Measurements from ENCODE around the gene SHC4.

Gene SHC4

DNA sequence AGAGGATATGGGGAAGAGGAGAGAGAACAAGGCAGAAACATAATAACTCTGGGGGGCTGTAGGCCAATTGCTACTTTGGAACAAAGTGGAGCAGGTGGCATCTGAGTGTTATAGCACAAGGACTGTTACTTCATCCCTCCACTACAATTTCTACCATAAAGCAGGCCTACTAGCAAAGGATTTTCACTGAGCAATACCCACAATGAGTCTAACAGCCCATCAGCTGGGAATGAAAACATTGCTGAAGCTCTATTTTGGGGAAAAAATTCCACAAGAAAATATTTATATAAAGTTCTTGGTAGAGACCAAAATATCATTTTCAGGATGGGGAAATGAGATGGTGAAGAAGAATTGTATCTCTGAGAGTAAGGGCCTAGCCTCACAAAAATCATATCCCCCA is 3.6 kb upstream of the SHC4 start:
- DNase-seq: no peak

DNA sequence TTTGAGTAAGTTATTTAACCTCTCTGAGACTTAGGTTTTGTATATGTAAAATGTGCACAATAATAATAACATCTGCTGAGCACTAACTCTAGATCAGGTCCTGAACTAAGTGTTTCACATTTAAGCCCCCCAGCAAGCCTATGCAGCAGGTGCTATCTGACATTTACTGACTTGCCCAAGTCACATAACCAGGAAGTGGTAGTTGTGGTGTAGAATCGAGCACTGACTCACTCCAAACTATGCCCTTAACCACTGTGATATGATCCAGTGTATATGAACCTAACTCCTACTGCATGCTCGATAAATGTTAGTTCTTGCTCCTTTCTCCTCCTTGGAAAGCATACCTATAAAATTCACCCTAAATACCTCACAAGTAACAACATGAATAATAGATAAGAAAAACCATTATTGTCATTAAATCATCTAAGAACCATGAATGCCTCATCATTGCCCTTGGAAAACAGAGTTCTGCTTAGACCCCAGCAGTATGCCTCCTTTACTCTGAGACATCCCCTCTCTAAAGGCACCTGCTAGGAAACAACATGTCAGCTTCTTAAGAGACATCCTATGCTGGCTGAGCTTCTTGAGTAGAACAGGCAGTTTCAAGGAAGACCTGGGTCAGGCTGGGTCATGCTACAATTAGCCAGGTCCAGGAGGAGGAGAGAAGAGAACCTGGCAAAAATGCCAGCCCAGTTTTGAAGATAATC is 3.0 kb upstream of the SHC4 start:
- no peak for DNase-seq

DNA sequence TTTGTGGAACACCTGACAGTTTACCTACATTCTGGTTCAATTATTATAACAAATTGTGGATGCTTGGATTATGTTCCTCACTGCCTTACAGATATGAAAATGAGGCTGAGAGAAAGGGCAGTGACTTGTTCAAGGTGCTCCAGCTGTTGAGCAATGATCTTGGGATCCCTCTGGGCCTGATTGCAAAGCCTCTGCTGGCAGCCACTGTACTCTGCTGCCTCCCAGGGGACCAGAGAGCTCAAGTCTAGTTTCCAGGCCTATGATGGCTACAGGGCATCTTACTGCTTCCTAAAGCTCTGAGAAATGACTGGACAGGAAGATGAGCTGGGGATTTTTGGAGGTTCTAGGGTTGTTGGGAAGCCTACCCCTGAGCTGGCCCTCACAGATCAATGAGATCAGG is 2.3 kb upstream of the SHC4 start:
- DNase-seq: no peak

DNA sequence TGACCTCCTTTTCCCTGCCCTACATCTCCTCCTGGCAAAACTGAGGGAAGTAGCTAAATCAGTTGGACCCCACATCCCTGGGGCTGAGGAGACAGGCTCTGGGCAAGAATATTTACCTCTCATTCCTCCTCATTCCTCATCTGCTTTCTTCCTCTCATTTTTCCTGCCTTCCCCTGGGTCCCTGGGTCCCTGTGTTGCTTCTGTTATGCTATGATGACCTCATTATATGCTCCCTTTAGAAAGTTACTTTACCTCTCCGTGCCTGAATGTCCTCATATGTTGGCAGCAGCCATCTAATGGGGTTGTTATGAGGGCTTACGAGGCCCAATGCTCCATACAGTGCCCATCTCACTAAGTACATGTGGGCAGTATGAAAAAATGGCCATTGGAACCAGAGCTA is 1.2 kb upstream of the SHC4 start:
- DNase-seq: no peak

DNA sequence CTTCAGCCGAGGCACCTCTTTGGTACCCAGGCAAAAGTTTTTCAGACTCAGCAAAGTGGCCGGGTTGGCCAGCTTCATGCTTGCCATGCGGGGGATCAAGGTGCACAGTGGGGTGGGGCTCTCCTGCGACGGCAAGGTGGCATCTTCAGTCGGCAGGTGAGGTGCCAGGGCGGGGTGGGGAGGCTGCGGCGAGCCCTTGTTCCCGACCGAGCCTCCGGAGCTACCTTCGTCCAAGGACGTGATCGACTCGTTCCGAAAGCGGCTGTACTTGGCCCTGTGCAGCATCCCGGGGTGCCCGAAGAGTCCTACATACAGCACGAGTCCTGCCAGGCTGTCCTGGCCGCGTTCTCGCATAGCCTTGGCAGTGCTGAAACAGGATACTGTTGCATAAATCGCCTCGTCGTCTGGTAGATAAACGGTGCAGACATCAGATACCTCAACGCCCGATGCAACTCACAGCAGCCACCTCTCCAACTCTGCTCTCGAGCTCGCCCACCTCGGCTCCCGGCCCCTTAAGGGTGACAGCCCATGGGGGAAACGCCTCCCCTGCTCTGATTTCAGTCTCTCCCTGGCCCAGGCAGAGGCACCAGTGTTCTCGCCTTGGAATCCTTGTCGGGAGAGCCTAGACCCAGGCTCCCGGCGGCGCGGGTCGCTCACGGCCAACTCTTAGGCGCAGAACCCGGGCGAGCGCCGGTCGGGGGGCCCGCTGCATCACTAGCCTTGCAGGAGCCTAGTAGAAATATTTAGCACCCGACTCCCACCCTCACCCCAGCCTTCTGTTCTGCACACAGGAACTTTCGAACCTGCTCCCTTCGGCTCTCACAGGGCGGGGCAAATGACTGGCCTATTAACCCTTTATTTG is 826 bp downstream of the SHC4 start:
- DNase-seq: no peak

DNA sequence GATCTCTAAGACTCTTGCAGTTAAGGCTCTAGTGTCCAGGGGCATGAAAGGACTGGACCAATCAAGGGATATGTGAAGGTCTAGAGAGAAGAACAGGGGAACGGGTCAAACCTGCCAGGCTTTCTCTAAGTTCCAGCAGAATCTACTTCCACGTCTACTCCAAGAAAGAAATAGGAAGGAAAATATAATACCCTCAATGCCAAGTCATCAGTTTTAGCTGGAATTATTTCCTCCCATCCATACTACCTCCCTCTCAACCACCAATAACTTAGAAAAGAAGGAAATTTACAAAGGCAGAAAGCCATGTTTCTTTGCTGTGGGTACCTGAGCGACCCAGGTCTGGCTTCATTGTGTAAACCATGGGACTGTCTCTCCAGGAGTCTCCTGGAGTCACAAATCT is 7.8 kb downstream of the SHC4 start:
- no peak for DNase-seq

DNA sequence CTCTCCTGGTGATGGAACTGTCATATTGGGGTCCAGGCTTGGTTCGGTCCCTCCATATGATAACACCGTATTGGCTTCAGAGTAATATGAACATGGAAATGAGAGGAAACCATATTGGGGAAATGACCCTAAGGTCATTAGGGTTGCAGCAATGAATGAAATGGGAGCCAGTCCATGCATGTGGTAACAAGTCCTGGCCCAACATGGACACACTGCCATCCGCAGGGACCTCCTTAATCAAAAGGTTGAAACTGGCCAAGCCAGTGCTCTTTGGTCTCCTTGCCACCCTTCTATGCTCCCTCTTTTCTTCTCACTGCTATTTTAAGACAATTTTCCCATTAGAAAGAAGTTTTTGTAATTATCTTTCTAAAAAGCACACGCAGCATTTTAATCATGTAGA is 8.3 kb downstream of the SHC4 start:
- no peak for DNase-seq

DNA sequence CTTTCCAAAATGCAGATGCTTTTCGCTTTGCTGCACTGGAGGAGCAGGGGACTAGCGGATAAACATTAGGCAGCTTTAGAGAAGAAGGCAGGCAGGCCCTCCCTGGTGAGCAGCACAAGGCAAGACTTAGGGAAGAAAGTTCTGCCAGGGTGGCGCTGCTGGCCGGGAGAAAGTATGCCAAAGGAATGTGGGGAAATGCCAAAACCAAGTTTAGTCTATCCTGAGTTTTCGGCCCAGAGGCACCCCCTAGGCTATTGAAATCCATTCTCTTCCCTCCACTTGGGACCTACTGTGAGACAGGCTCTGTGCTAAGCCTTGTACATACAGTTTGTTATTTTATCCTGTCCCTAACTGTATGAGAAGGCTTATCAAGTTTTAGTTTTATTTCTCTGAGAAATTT is 9.2 kb downstream of the SHC4 start:
- no peak for DNase-seq

DNA sequence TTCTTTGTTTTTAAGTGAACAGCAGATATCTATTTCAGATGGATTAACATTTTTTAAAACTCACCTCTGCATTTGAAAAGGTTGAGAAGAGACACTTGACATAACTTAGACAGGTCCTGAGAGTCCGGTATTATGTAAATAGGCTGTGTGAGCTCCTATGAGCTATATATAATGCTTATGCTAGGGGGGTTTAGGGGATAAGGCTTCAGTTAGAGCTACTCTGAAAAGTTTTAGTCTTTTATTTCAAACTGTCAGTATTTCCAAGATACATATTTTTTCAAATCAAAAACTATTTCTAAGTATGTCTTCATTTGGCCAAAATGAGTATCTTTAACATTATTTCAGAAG is 16.9 kb downstream of the SHC4 start:
- no peak for DNase-seq

DNA sequence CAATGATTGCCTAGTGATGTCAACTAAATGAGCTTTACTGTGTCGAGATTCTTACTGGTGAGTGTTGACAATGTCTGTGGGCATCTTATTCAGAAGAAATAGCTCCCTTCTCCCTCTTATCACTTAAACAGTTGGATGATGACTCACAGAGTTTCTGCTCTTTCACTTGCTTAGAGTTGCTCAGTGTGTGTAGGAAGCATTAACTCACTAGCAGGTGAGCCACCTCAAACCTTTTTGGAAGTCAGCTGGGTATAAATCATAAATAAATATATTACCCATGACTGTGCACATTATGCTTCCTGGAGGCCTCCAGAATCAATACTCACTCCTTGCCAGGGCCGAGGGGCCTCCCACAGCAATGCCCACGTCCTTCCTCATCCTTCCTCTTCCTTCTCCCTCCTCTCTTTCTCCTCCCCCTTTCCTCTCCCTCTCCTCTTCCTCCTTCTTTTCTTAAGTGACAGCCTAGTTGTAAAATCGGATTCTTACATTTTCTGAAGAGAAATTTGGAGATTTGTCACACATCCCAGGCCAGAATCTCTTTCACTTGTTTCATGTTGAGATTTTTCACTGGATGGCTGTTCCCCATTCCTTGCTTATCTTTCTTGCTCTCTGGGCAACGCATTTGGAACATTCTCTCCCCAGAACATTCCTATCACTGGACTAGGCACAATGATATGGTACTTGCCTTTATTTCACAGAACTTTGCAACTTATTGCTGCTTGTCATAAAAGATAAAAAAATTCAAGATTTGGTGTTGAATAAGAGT is 17.5 kb downstream of the SHC4 start:
- no peak for DNase-seq

DNA sequence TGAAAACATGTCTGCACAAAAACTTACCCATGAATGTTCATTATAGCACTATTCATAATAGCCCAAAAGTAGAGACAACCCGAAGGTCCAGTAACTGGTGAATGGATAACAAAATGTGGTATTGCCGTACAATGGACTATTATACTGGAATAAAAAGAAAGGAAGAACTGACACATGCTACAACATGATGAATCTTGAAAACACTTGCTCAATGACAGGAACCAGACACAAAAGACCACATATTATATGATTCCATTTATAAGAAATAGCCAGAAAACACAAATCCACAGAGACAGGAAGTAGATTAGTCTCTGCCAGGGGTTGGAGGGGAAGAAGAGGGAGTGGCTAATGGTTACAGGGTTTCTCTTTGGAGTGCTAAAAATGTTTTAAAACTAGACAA is 18.3 kb downstream of the SHC4 start:
- no peak for DNase-seq

DNA sequence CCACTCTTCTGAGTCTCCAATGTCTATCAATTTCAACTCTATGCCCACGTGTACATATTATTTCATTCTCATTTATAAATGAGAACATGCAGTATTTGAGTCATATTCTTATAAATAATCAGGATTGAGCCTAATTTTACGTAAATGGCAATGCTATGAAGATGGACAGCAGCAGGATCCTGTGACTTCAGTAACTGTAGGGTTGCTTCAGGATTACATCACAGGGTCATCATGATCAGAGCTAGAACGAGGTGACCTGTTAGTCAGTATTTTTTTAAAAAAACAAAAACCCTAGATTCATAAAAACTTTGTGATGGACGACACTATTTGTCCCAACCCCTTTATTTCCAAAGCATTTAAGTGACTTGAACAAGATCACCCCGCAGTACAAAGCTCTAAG is 21.8 kb downstream of the SHC4 start:
- no peak for DNase-seq

DNA sequence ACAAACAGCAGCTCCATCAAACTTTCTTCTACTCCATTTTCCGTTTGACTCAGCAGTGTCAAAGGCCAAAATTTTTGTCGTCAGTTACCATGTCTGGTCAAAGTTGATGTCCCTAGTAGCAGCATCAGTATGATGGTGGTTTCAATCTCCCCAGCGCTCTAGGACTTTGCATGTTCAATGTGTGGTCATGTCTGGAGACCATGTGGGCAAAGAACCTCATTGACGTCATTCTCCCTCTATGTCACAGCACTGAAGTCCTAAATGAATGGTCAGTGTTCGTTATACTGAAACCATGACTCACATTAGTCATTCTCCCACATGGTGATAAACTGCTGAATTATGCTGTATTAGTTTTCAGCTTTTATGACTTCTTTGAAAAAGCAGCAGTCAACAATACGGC is 23.2 kb downstream of the SHC4 start:
- DNase-seq: no peak

DNA sequence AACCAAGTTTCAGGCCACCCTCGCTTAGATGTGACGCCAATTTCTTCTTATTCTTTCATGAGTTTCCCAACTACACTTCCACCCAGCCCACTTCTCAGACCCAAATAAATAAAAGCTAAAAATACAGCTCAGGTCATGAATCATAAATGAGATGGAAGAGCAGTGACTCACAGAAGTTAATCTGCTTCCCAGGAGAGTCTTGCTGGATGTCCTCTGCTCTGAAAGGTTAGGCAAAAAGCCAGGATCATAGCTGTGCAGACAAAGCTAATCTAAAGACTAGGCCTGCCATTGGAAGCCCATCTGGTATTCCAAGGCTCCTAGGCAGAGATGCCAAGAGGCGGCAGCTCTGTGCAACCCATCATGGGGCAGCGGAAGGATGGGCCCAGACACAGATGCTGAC is 24.1 kb downstream of the SHC4 start:
- peak; percentile 95 for DNase-seq

DNA sequence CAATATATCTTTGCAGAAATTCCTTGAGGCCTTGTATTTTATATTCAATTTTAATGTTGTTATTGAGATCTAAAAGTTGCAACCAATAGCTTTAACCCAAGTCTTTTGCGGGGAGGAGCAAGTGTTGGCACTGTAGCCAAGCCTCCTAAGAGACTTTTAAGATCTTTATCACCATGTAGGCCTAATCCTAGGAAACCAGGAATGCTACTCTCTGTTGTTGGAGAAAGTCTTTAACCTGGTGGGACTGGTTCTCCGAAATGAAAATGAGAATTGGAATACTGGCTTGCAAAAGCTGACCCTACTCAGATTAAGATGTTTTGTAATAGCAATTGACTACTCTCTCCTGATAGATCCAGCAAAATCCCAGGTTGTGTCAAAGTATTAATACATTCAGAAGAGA is 25.8 kb downstream of the SHC4 start:
- no peak for DNase-seq

DNA sequence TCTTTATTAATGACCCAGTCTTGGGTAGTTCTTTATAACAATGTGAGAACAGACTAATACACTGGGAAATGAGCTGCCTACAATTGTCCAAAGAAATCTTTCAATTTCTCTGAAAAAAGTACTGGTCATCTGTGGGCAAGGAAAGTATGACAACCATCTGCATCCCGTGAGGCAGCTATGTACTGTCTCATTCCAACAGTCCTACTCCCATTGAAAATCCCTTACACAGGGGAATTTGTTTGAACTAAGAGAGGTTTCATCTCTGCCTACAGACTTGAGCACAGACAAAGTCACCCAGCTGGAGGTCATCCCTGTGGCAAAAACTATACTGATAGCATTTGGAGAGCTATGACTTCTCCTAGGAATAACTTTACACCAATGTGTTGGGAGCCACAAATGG is 27.1 kb downstream of the SHC4 start:
- DNase-seq: no peak

DNA sequence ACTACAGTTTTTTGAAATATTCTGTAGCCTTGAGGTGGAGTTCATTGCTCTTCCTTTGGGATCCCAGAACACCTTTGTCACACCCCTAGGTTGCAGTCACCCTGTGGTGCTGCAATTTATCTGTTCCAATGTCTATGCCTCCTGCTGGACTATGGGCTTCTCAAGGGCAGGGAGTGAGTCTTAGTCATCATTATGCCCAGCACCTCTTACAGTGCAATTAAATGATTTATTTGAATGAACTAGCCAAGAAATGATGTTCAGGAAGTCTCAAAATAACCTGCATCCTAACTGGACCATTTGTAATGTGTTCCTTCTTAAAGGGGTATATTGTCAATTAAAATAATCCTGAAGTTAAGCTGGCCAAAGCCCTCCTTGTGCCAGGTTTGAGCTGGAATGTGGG is 28.5 kb downstream of the SHC4 start:
- no peak for DNase-seq

DNA sequence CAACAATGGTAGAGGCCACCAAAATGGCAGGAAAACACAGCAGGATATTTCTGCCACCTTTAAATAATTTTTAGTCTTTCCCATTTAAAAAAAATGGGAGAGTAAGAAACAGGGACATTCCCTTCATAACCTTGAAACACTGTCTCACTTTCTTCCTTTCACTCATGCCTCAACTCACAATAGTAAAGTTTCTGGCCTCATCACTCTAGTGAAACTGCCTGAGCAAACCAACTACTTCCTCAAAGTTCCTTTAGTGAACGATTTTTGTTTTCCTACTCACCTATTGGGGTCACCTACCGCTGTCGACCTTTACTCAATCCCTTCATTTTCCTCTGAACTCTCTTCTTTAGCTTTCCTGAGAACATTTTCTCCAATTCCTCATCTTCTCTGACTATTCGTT is 33.0 kb downstream of the SHC4 start:
- no peak for DNase-seq

DNA sequence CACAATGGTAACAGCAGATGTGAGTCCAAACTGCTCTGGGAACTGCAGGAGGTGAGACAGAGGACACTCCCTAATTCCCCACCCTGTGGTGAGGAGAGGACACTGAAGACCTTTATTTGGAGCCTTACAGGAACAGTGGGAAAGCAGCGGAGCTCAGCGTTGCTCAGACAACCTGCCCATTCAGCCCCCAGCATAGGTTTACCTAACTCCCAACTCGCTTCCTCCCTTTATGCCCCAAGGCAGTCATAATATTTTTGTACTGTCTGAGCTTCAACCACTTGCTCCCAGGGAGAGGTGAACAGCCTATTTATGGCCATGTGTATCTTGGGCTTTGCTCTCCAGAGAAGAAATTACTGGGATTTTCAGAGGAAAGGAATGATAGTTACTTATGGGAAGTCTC is 34.1 kb downstream of the SHC4 start:
- no peak for DNase-seq

DNA sequence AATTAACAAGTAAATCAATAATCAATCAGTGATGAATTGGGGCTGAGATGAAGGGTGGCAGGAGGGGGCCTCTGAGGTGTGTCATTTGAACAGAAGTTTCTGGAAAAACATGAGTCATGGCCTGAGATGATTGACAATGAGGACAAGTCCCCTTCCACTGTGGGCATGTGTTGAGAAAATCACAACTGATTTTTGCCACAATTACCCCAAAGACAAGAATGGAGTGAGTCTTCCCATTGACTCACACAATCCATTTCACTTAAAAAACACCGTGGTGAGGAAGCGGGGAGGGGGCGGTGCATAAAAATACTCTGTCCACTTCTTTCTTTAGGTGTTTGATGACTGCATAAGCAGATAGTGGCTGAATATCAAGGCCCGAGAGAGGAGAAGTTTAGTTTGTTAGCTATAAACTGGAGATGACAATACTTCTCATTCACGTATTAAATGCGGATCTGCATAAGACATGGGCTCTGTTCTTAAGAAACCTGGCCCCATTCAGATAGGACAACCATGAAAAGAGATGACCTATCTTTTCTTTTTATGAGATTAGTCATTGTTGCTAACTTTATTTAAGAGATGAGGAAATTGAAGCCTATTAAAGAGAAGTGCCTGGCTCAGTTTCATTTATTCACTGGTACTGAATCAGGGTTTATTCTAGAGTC is 34.7 kb downstream of the SHC4 start:
- DNase-seq: no peak

DNA sequence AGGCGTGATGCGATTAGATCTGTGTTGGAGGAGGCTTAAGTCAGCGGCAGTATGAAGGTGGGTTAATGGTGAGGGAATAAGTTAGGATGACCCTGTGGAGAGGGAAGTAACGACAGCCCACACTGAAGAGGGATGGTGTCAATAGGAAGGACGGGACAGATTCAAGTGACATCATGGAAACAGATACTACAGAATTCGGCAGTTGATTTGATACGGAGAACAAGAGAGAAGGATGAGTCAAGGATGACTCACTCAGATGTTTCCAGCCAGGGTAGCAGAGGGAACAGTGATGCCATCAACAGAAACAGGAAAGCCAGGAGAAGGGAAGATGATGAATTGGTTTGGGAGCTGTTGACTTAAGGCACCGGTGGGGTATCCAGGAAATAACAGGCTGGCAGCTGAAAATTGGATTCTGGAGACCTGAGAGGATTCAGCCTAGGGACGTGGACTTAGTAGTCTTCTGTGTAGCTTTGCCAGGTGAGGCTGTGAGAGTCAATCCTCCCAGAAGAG is 38.0 kb downstream of the SHC4 start:
- DNase-seq: peak; percentile 56

DNA sequence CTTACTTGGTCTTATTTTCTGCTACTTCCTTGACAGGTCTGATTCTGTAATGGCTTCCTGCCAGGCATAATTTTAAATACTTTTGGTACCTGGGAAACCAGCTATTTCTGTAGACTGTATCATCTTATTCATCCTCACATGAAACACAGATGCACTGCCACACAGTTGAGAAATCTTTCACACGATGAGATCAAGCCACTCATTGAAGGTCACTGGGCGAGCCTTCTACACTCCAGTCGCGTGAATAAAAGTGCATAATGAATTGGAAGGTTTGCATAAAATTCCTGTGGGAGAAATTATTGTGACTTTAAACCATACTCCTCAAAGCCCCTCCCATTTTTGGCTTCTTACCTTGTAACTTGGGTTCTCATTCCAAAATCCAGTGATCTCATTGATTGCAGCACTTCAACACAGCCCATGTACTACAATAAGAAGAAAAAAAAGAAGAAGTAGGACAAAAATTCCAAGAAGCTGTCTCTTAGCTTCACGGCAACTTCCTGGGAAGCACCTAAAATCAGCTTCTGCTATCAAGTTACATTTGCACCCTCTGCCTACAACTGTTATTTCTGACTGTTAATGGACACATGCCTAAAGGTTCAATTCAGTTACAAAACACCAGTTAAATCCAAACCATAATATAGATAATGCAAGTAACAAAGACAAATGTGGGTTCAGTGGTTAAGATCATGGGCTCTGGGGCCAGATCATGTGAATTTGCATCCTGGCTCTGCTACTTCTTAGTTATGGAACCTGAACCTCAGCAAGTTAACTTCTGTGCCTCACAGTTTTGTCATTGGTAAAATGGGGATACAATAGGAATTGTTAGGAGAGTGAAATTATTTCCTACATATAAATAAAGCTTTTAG is 39.0 kb downstream of the SHC4 start:
- no peak for DNase-seq
